Measurements from ENCODE around the gene ZGRF1.
"Not testable (repeated sequence)": the region's sequence is repeated elsewhere in the genome, so short reads cannot be mapped to it uniquely, and the experiment has no call there.

The ZGRF1 gene

DNA sequence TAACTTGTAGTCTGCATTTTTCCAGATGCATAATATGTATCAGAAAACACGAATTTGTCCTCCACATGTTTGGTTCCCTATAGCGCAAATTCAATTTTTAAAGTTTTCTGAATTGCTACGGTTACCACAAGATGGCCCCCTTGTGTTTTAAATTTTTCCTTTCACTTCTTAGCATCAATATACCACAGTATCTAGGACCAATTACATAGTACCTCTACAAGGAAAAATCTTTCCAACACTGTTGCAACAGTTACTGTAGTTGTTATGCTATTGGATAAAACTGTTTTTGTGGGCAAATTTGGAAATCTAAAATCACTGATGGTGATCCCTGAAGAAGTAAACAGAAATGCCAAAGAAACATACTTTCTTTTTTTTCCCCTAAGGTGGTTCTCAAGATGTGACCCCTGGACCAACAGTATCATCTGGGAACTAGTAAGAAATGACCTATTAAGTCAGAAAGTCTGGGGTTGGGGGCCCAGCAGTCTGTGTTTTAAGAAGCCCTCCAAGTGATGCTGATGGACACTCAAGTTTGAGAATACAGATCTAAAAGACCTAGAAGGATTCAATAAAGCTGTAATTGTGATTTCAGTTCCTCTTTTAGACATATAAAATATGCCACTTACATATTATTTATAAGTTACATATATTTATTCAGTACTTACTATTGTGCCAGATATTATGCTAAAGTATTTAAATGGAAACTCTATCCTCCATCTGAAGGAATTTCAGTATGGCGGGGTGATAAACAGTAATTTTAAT, 3.1 kb downstream of the ZGRF1 start:
- no peak for DNase-seq

DNA sequence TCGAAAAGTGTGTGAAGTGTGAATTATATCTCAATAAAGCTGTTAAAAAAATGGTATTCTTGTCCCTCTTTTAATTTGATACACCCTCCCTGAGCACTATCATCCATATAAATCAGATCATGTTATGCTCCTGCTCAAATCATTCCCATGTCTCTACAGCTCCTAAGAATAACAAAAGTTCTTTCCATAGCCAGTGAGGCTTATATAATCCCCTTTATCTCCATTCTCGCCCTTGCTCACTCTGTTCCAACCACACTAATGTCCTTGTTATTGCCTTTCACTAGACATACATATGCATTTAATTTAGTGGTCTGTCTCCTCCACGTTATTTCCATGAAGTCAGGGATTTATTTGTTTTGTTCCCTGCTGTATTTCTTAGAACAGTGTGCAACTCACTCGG, 10.5 kb downstream of the ZGRF1 start:
- no peak for DNase-seq

DNA sequence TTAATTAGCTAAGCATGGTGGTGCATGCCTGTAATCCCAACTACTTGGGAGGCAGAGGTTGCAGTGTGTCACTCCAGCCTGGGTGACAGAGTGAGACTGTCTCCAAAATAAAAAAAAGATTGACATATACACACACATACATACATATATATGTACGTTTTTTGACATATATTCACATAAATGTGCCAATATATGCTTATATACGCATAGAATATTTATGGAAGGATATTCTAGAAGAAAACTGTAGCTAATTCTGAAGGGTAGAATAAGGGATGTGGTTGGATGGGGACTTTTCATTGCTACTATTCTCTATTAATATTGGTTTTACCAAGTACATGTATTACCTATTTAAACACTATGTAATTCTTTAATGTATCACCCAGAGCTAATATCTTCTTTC, 19.7 kb downstream of the ZGRF1 start:
- no peak for DNase-seq

DNA sequence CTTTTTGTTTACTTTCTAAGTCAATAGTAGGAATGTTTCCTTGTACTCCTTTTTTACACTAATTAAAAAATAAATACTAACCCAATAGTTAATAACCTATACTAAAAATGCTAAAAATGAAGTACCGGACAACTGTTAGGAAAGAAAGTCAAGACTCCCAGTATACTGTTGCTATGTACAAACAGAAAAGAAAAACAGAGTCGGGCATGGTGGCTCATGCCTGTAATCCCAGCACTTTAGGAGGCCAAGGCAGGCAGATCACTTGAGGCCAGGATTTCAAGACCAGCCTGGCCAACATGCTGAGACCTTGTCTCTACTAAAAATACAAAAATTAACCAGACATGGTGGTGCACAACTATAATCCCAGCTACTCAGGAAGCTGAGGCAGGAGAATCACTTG, 23.9 kb downstream of the ZGRF1 start:
- DNase-seq: not testable (repeated sequence)

DNA sequence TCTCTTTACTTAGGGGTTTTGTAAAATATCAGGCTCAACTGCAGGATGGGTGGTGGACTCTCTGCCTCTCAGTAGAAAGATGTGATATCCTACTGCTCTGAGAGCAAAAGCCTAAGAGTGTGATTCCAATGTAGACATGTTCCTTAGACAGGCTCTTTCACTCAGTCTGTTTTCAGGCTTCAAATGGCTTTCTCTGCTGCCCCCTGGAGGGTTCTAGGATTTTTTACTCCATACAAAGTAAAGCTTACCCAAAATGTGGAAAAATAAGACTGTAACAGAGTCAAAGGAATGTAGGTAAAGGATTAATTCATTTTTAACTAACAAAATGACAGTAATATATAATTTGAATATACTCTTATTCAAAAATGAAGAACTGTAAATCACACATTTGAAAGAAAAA, 32.1 kb downstream of the ZGRF1 start:
- no peak for DNase-seq

DNA sequence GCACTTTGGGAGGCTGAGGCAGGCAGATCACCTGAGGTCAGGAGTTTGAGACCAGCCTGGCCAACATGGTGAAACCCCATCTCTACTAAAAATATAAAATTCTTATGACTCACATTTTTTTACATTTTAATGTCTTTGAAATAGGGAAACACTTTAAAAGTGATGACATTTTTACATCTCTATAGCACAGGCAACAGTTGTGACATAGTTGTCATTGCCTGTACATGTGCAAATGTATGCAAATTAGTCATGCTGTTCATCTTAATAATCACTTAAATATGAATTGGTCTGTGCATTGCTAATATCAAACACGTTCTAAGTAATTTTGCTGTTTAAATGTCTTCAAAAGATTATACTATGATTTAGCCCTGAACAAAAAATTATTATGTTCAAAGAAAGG, 41.7 kb downstream of the ZGRF1 start:
- no peak for DNase-seq

DNA sequence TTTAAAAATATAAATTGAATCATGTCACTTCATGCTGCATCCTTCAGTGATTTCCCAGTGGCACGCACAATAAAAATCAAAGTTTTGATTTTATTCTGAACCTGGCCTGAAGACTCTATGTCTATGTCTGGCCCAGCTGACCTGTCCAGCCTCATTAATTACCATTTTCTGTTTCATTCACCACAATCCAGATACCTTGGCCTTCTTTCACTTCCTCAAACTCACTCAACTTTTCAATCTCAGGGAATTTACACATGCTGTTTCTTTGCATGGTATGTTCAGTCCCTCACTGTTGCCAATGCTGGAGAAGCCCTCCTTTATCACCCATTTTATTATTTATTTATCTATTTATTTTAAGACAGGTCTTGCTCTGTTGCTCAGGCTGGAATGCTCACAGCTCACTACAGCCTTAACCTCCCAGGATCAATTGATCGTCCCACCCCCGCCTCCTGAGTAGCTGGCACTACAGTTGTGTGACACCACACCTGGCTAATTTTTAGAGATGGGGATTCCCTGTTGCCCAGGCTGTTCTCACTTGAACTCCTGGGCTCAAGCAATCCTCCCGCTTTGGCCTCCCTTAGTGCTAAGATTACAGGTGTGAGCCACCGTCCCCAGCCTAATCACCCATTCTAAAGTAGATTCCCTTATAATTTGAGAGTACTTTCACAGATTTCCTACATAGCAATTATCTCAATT, 43.1 kb downstream of the ZGRF1 start:
- no peak for DNase-seq

DNA sequence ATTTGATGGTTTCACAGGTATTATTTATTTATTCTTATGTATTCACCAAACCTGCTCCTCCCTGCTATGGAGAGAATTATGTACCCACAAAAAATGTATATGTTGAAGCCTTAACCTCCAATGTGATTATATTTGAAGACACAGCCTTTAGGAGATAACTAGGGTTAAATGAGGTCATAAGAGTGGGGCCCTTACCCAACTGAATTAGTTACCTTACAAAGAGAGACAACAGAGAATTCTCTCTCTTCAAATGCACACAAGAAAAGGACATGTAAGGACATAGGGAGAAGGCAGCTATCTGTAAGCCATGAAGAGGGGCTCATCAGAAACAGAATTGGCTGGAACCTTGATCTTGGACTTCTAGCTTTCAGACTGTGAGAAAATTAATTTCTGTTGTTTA, 44.0 kb downstream of the ZGRF1 start:
- no peak for DNase-seq

DNA sequence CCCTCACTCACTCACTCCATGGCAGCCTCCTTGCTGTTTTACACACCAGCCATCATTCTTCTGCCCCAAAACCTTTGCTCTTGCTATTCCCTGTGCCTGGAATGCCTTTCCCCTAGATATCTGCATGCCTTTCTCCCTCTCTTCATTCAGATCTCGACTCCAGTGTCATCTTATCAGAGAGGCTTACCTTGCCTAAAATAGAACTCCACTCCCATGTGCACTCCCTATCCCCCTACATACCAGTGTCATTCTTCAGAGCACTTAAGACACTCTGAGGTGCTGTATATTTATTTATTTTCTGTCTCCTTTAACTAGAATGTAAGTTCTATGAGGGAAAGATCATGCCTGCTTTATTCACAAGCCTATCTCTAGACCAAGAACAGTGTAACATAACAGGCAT, 45.1 kb downstream of the ZGRF1 start:
- no peak for DNase-seq

DNA sequence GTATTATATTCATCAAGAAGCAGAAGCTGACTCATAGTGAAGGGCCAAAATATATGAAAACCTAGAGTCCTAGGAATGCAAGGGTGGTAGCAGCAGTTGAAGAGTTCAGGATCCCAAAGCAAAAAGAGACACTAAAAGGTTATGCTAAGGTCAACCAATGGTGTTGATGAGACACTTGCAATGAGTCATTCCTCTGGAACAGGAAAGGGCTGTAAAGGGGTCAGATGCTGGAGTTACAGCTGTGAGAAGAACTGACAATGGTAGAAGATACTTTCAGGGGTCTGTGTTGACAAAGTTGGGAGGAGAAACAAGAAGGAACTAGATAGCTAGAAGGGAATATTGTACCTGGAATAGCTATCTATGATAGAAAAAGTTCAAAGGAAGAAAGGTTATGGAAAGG, 47.5 kb downstream of the ZGRF1 start:
- no peak for DNase-seq

DNA sequence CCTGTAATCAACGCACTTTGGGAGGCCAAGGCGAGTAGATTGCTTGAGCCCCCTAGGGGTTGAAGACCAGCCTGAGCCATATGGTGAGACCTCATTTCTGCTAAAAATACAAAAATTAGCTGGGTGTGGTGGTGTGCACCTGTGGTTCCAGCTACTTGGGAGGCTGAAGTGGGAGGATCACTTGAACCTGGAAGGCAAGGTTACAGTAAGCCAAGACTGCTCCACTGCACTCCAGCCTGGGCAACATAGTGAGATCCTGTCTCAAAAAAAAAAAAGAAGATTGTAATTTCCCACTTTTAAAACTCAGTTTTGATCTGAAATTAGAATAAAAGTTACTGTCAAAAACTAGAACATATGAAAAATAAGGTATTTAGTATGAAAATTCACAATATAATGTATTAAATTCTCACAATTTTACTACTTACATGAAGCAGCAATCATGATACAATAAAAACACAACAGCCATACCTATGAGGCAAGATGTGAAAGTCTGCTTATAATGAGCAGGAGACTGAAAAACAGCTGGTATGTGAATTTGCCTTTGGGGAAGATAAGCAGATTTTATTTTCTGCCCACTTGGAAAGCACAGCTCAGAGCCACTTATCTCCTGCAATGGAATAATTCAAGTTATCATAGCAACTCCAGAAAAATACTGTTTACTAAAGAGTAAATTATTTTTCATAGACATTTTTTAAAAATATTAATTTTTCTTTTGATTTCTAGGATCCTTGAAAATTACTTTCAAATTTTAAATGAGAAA, 50.6 kb downstream of the ZGRF1 start:
- no peak for DNase-seq

DNA sequence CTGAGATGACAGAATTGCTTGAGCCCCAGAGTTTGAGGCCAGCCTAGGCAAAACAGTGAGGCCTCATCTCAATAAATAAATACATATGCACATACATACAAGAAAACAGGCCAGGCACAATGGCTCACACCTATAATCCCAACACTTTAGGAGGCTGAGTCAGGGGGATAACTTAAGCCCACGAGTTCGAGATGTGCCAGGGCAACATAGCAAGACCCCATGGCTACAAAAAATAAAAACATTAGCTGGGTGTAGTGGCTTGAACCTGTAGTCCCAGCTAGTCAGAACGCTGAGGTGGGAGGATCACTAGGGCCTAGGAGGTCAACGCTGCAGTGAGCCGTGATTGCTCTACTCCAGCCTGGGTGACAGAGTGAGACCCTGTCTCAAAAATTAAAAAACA, 69.2 kb downstream of the ZGRF1 start:
- no peak for DNase-seq

DNA sequence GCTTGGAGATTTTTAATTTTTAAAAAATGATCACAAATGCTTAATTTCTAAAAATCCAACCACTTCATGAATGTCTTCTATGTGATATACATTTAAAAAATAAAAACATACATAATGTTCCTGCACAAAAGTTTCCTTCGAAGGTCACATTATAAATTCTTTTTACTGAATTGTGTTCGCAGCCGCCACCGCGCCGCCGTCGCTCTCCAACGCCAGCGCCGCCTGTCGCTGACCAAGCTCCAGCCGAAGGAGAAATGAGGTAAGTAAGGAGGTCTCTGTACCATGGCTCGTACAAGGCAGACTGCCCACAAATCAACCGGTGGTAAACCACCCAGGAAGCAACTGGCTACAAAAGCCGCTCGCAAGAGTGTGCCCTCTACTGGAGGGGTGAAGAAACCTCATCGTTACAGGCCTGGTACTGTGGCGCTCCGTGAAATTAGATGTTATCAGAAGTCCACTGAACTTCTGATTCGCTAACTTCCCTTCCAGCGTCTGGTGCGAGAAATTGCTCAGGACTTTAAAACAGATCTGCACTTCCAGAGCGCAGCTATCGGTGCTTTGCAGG, 71.9 kb downstream of the ZGRF1 start:
- DNase-seq: no peak

DNA sequence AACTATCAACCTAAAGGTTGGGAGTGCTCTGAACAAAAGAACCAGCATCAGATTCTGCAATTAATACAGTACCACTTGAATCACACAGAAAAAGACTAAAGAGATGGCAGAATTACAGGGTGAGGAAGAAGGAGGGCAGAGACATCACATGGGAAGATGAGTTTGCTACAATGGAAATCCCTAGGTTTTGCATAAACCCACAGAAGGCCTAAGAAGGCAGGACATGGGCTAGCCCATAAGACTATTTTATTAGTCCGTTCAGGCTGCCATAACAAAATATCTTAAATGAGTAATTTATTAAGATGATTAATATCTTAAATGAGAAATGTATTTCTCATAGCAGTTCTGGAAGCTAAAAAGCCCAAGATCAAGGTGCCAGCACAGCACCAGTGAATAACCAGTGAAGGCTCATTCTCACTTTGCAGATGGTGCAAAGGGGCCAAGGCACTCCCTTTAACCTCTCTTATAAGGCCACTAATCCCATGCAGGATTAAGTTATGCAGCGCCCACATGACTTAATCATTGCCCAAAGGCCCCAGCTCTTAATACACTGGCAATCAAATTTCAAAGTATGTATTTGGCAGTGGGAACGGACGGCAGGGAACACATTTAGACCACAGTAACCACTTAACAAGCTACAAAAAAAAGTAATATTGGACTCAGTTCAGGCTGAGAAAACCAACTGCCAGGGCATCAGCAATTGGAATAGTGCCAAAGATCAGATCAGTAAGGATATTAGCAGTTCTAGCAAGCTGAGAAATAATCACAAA, 73.1 kb downstream of the ZGRF1 start:
- DNase-seq: no peak

DNA sequence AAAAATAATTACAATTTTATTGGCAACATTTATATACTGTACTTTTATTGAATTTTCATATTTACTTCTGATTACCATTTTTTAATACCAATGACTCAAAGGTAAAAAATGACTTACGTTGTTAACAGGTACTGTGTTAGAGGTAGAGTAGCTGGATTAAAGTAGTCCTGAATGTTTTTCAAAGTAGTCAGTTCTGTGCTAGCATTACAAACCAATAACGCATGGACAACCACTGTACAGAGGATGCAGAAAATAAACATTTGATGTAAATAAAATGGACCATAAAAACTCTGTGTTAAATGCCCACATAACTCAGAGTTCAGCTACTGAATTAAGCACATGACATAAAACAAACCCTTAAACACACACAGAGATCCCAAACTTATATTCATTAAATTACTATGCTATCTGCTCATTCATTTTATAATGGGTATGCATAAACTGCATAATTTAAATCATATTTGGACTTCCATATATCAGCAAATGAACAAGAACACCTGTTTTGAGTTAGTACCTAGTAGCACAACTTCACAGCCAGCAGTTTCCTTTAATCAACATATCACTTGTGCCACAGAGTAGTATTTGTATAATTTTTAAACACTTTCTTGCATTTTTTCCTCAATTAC, 74.3 kb downstream of the ZGRF1 start:
- DNase-seq: no peak

DNA sequence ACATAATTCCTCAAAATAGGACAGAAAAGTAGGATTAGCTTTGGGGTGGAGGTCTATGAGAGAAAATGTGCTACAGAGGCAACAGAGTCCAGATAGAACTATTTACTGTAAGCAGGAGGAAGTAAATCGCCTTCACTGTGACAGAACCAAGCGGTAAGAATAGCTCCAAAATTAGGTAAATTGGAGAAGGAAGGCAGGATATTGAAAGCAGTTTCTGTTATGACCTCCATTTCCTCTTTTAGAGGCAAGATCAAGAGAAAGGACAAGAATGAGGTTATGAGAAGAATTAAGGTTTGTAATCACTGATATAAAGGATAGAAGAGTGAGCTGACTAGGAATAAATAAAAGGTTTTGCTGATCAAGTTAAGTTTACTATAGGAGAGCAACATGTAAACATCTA, 76.6 kb downstream of the ZGRF1 start:
- no peak for DNase-seq

DNA sequence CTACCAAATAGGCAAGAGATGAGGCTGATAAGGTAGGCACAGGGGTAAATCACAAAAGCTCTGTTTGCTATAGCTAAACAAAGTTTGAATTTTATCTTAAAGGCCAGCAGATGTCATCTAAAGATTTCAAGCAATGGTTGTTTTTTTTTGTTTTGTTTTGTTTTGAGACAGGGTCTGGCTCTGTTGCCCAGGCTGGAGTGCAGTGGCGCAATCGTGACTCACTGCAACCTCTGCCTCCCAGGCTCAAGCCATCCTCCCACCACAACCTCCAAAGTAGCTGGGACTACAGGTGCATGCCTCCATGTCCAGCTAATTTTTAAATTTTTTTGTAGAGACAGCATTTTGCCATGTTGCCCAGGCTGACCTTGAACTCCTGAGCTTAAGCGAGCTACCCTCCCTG, 77.7 kb downstream of the ZGRF1 start:
- DNase-seq: no peak

DNA sequence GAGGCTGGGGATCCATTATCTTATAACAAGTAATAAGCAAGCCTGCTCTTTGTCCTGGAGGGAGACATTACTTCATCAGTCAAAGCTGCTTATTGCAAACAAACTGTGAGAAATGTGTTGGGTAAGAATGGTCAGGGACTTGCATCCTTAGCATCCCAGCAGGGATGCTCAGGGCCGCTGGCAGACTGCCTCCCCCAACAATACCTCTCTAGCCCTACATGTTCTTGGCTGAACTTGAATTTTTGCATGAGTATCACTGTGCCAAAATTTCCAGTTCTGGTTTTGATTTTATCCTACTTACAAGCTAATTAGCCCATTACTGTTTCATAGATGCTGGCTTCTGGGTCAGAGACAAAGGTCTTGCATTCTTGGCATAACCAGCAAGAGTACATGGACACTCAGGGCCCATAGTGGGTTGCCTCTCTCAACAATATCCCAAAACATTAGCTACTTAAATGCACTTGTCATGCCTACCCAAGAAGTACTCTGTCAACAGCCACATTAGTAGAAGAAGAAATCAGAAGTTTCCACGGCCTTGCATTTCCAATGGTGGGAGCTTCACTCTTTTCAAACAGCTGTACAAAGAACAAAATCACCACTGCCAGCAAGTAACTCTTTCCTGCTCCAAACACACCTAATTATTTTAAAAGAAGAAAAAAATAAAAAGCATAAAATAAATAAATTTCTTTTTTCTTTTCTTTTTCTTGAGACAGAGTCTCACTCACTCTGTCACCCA, 78.9 kb downstream of the ZGRF1 start:
- no peak for DNase-seq

DNA sequence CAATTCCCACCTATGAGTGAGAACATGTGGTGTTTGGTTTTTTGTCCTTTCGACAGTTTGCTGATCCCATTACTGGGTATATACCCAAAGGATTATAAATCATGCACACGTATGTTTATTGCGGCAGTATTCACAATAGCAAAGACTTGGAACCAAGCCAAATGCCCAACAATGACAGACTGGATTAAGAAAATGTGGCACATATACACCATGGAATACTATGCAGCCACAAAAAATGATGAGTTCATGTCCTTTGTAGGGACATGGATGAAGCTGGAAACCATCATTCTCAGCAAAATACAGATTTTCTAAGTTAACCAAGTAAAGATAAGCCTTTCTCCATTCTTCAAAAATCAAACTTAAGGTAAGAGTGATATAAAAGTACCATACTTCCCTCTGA, 82.4 kb downstream of the ZGRF1 start:
- DNase-seq: not testable (repeated sequence)

DNA sequence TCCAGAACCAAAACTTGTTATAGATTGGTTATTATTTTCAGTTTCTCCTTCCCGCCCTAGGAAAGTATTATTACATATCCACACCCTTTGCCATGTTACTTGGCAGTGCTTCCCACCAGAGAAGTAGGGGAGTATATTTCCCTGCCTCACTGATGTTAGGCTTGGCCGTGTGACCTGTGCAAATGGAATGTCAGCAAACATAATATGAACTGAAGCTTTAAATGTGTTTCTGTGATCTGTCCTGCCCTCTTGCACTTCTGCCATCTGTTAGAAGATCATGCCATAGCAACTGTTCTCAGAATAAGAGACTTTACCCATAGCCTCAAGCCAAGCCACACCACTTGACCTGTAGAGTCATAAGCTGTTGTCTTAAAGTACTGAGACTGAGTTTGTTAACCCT, 84.0 kb downstream of the ZGRF1 start:
- no peak for DNase-seq

DNA sequence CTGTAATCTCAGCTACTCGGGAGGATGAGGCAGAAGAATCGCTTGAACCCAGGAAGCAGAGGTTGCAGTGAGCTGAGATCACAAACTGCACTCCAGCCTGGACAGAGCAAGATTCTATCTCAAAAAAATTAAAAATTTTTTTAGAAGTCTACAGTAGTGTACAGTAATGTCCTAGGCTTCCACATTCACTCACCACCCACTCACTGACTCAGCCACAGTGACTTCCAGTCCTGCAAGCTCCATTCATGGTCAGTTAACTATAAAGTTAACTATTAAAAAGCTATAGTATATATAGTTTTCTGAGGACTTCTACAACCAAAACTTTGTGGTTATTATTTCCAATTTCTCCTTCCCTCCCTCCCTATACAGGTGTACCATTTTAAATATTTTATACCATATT, 86.0 kb downstream of the ZGRF1 start:
- no peak for DNase-seq

DNA sequence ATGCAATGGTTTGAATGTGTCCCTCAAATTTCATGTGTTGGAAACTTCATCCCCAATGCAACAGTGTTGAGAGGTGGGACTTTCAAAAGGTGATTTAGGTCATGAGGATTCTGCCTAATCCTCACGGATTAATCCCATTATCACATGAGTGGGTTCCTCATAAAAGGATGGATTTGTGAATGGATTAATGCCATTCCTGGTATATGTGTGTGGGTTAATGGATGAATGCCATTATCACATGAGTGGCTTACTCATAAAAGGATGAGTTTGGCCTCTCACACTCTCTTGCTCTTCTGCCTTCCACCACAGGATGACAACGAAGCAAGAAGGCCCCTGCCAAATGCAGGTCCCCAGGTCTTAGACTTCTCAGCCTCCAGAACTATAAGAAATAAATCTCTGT, 90.2 kb downstream of the ZGRF1 start:
- DNase-seq: no peak
